SK-N-MC (cell line): ENCODE data around the gene COX4I2.
A peak's percentile ranks its signal among the peaks of the same experiment; 100 is the strongest.
"Not testable (repeated sequence)": the region's sequence is repeated elsewhere in the genome, so short reads cannot be mapped to it uniquely, and the experiment has no call there.

Experiments used
- DNase-seq: peaks from one replicate; pipeline ENCODE4 v3.0.0-alpha.2; 2011; ENCODE audit warnings: low read depth, low spot score
- H3K27ac ChIP-seq: fragments of 200-600 bp; sonication (generic); 2 replicates; pipeline ENCODE4 v1.5.1; 2016; ENCODE audit warnings: mixed run types
- H3K36me3 ChIP-seq: fragments of 200-600 bp; sonication (generic); 2 replicates; pipeline ENCODE4 v1.6.1; 2017; ENCODE audit warnings: antibody characterized with exemption, low read length, mixed read lengths; ENCODE audit not compliant: insufficient read depth
- H3K4me3 ChIP-seq: fragments of 200-600 bp; sonication (generic); 2 replicates; pipeline ENCODE4 v1.5.1; 2016
- H3K9ac ChIP-seq: fragments of 200-600 bp; sonication (generic); 2 replicates; pipeline ENCODE4 v1.8.0; 2017; ENCODE audit warnings: mixed run types, mixed read lengths; ENCODE audit not compliant: insufficient read length
- H3K9me3 ChIP-seq: fragments of 200-600 bp; sonication (generic); 2 replicates; pipeline ENCODE4 v1.6.1; 2017; ENCODE audit warnings: low read depth, mild to moderate bottlenecking, antibody characterized with exemption, low read length, moderate library complexity, mixed read lengths
- EZH2 ChIP-seq: fragments of 200-600 bp; sonication (generic); IDR thresholded peaks from one replicate; pipeline ENCODE4 v1.6.1; 2017; ENCODE audit warnings: antibody characterized with exemption
- FOXP2 ChIP-seq: optimal IDR thresholded peaks from 2 replicates; pipeline ENCODE3; 2011; ENCODE audit warnings: mild to moderate bottlenecking, moderate library complexity; ENCODE audit not compliant: insufficient read depth; ENCODE audit errors: extremely low read length, control extremely low read depth
- POLR2AphosphoS5 ChIP-seq: IDR thresholded peaks from 2 replicates; pipeline ENCODE4 v1.6.1; 2012; ENCODE audit warnings: mild to moderate bottlenecking, low read depth, low read length, borderline replicate concordance

COX4I2 gene

DNA sequence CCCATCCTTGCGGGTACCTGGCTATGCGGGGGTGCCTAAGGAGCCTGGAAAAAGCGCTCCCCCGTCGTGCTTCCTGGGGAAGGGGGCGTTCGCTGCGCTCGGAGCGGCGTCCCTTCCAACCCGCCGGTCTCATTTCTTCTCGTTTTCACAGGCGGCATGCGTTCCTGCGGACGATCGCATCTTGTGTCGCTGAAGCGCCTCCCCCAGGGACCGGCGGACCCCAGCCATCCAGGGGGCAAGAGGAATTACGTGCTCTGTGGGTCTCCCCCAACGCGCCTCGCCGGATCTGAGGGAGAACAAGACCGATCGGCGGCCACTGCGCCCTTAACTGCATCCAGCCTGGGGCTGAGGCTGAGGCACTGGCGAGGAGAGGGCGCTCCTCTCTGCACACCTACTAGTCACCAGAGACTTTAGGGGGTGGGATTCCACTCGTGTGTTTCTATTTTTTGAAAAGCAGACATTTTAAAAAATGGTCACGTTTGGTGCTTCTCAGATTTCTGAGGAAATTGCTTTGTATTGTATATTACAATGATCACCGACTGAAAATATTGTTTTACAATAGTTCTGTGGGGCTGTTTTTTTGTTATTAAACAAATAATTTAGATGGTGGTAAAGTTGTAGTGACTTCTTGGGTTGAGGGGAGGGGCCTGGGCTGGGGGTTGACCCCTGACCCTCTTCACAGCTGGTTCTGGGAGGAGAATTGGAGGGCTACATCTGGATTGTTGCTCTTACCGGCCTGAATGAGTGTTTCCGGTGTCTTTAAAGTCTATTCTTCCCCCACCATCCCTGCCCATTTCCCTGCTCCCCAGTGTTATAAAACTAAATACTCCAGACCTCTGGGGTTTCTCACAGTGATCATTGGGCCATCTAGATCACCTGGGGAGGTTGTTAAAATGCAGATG lies 31.6 kb upstream of the COX4I2 start:
- peak overlapping the region; percentile 100 for H3K4me3 ChIP-seq
- DNase-seq, result no peak

GRCh38 chr20:31606804-31607639 lies 30.7 kb upstream of the COX4I2 start:
- TF ChIP-seq POLR2AphosphoS5, result peak; percentile 81
- no peak for TF ChIP-seq FOXP2
- no peak for TF ChIP-seq EZH2
- Histone ChIP-seq H3K9ac (peak overlapping the region; percentile 96), H3K9me3 (no peaks in the 10 kb centered on the region), H3K36me3 (peaks cover 7% of the 10 kb centered on the region), H3K27ac (peak overlapping the region; percentile 65; the same call in 1 of the 2 replicates), H3K4me3 (peak overlapping the region; percentile 100)
- no peak for DNase-seq

More for the DNA sequence above, 31.6 kb upstream of the COX4I2 start:
- TF ChIP-seq FOXP2 (no peak), EZH2 (no peak), POLR2AphosphoS5 (no peak; the same call in 1 of the 2 replicates)
- no peaks in the 10 kb centered on the region for H3K9me3 ChIP-seq
- peak overlapping the region; percentile 65 for H3K27ac ChIP-seq
- H3K9ac ChIP-seq, result peak overlapping the region; percentile 96
- peaks cover 7% of the 10 kb centered on the region for H3K36me3 ChIP-seq

DNA sequence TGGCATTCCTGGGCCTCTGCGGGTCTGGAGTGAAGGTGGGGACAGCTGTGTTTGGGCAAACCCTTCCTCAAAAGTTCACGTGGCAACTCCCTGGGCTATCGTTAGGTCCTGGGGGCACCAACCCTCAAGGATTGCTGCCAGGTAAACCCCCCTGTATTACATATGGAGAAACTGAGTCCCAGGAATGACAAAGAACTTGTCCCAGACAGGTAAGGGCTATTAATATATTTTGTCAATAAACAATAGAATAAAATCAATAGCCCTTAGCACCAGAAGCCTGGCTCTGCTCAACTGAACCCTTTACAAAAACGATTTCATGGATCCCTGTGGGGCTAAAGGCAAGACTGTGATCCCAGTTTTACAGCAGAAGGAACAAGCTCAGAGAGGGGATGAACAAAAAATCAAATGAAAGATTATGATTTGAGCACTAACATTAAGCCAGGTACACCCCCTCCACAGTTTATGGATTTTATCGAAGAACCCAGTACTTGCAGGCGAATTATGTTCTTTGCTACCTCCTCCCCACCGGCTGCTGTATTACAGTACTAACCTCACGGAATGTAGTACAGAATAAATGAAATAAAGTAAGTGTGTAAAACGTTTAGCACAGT lies 30.0 kb upstream of the COX4I2 start:
- TF ChIP-seq POLR2AphosphoS5 (no peak), FOXP2 (no peak), EZH2 (no peak)
- no peak for DNase-seq
- no peak overlapping the region for H3K9ac ChIP-seq
- H3K9me3 ChIP-seq, result no peaks in the 10 kb centered on the region
- peak overlapping the region; percentile 21; the same call in 1 of the 2 replicates for H3K27ac ChIP-seq
- H3K4me3 ChIP-seq, result peak overlapping the region; percentile 100
- H3K36me3 ChIP-seq, result peaks cover 7% of the 10 kb centered on the region

- Histone ChIP-seq H3K9ac (no peak overlapping the region), H3K9me3 (no peaks in the 10 kb centered on the region), H3K36me3 (peaks cover 7% of the 10 kb centered on the region), H3K4me3 (no peak overlapping the region), H3K27ac (peak overlapping the region; percentile 30; the same call in 1 of the 2 replicates)
- TF ChIP-seq FOXP2, result no peak
- TF ChIP-seq POLR2AphosphoS5, result peak; percentile 23; the same call in 1 of the 2 replicates
- no peak for DNase-seq
Measured at GRCh38 chr20:31608251-31608945, 29.3 kb upstream of the COX4I2 start.

- not testable (repeated sequence) for H3K36me3 ChIP-seq, H3K9ac ChIP-seq, DNase-seq, H3K9me3 ChIP-seq, H3K4me3 ChIP-seq, H3K27ac ChIP-seq
Measured at GRCh38 chr20:31612271-31612640, 25.5 kb upstream of the COX4I2 start.

DNA sequence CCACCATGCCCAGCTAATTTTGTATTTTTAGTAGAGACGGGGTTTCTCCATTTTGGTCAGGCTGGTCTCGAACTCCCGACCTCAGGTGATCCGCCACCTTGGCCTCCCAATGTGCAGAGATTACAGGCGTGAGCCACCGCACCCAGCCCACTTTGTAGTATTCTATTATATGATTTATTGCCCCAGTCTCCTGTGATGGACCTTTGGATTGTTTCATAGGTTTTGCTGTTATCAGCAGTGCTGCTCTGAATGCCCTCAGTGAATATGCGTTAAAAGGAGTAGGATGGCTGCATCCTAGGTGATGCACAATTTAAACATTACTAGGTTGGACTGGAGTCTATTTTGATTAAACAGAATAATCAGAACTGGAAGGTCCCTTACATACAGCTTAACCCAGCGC lies 22.3 kb upstream of the COX4I2 start:
- Histone ChIP-seq H3K9me3 (no peaks in the 10 kb centered on the region), H3K27ac (no peak overlapping the region), H3K36me3 (no peaks in the 10 kb centered on the region), H3K9ac (no peak overlapping the region), H3K4me3 (no peak overlapping the region)
- TF ChIP-seq POLR2AphosphoS5, result no peak
- no peak for TF ChIP-seq EZH2
- no peak for TF ChIP-seq FOXP2
- no peak for DNase-seq

DNA sequence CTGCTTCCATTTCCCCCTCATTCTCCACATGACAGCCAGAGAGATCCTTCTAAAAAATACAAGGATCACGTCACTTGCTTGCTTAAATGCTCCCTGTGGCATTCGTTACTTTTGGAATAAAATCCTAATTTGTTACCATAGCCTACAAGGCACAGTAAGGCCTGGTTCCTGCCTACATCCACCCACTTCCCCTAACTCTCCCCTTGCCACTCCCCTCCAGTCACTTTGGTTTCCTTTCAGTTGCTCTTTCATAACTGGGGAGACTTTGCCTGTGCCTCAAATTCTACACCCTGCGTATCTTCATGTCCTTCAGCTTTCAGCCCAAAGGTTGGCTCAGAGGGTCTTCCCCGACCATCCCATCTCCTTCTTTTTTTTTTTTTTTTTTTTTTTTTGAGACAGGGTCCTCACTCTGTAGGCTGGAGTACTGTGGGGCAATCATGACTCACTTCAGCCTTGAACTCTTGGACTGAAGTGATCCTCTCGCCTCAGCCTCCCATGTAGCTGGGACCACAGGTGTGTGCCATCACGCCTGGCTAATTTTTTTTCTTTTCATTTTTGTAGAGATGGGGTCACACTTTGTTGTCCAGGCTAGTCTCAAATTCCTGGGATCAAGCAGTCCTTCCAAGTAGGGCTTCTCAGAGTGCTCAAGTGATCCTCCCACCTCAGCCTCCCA lies 20.1 kb upstream of the COX4I2 start:
- Histone ChIP-seq H3K4me3 (no peak overlapping the region), H3K27ac (no peak overlapping the region), H3K36me3 (no peaks in the 10 kb centered on the region), H3K9ac (no peak overlapping the region), H3K9me3 (no peaks in the 10 kb centered on the region)
- DNase-seq, result no peak
- TF ChIP-seq EZH2 (no peak), POLR2AphosphoS5 (no peak), FOXP2 (no peak)

DNA sequence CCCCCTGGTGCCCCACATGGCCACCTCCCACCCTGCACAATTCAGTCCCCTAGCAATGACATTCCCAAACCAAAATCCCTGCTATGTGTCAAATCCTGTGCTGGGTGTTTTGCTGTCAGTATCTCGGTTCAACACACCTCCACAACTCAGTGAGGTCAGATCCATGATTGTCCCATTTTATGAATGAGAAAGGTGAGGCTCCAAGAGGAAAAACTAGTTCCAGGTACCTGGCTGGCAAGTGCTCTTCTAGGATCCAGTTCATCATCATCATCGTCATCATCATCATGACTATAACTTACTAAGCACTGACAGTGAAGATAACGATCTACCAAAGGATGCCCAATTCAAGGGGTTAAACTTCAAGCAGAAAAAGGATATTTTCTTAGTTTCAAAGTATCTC lies 17.5 kb upstream of the COX4I2 start:
- Histone ChIP-seq H3K9ac (no peak overlapping the region), H3K9me3 (no peaks in the 10 kb centered on the region), H3K27ac (no peak overlapping the region), H3K4me3 (no peak overlapping the region), H3K36me3 (no peaks in the 10 kb centered on the region)
- no peak for DNase-seq
- TF ChIP-seq EZH2 (no peak), POLR2AphosphoS5 (no peak), FOXP2 (no peak)

- H3K36me3 ChIP-seq, H3K9ac ChIP-seq, DNase-seq, H3K9me3 ChIP-seq, H3K27ac ChIP-seq, H3K4me3 ChIP-seq: not testable (repeated sequence)
Measured at GRCh38 chr20:31623123-31623505, 14.6 kb upstream of the COX4I2 start.

DNA sequence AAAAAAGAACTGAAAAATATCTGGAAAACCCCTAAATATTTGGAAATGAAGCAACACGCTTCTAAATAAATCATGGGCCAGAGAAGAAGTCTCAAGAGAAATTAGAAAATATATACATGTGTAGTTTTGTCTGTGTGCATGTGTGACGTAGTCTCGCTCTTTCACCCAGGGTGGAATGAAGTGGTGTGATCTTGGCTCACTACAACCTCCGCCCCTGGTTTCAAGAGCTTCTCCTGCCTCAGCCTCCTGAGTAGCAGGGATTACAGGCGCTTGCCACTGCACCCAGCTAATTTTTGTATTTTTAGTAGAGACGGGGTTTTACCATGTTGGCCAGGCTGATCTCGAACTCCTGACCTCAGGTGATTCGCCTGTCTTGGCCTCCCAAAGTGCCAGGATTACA lies 11.2 kb upstream of the COX4I2 start:
- not testable (repeated sequence) for H3K9ac ChIP-seq, H3K27ac ChIP-seq, DNase-seq, H3K9me3 ChIP-seq, H3K36me3 ChIP-seq, H3K4me3 ChIP-seq

DNA sequence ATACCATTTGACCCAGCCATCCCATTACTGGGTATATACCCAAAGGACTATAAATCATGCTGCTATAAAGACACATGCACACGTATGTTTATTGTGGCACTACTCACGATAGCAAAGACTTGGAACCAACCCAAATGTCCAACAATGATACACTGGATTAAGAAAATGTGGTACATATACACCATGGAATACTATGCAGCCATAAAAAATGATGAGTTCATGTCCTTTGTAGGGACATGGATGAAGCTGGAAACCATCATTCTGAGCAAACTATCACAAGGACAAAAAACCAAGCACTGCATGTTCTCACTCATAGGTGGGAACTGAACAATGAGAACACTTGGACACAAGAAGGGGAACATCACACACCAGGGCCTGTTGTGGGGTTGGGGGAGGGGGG lies 9.7 kb upstream of the COX4I2 start:
- H3K36me3 ChIP-seq, H3K4me3 ChIP-seq, H3K27ac ChIP-seq, H3K9ac ChIP-seq, H3K9me3 ChIP-seq, DNase-seq: not testable (repeated sequence)
